ENCODE results near the gene DMPK.

DNA sequence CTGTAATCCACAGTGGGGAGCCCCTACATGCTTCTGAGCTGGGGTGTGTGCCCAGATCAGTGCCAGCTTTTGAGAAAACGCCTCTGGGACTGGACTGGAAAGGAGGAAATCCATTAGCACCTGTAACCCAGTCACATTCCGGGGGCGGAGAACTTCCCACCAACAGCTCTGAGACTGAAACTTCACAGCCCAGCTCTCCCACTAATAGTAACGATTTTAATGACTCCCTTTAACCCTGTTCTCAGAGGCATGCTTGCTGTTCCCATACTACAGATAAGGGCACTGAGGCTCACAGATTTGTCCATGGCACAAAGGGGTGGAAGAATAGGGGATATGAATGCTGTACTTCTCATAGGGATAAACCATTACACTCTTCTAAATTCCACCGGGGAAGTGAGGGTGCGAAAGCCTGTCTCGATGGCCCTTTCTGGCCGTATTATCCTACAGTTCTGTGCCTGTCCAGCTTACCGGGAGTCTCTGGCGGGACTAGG, 52.4 kb downstream of the DMPK start:
- TF ChIP-seq, protein P1, sequence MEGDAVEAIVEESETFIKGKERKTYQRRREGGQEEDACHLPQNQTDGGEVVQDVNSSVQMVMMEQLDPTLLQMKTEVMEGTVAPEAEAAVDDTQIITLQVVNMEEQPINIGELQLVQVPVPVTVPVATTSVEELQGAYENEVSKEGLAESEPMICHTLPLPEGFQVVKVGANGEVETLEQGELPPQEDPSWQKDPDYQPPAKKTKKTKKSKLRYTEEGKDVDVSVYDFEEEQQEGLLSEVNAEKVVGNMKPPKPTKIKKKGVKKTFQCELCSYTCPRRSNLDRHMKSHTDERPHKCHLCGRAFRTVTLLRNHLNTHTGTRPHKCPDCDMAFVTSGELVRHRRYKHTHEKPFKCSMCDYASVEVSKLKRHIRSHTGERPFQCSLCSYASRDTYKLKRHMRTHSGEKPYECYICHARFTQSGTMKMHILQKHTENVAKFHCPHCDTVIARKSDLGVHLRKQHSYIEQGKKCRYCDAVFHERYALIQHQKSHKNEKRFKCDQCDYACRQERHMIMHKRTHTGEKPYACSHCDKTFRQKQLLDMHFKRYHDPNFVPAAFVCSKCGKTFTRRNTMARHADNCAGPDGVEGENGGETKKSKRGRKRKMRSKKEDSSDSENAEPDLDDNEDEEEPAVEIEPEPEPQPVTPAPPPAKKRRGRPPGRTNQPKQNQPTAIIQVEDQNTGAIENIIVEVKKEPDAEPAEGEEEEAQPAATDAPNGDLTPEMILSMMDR (IDR thresholded peaks at IDR 0.05; ENCODE audit: low read depth, low read length) = no peak
- no peak for TF ChIP-seq EZH2phosphoT487 (IDR thresholded peaks at IDR 0.05; ENCODE audit: low read depth)
